Stimulated activated CD8-positive, alpha-beta memory T cell treated with anti-CD3 and anti-CD28 coated beads, Interleukin-15, amount 100 ng/mL, for 24 hours (primary cell): Measurements from ENCODE around the gene BRIP1.

Source experiments
- DNase-seq: peaks from one replicate; pipeline ENCODE4 v3.0.0-alpha.2; 2020; ENCODE audit warnings: low read depth

Gene BRIP1

GRCh38 chr17:61631800-61632199, 231.5 kb downstream of the BRIP1 start:
- no peak for DNase-seq
